SK-N-SH (cell line): Measurements from ENCODE around the gene ACBD6.

Experiments
- CHD2 ChIP-seq: fragments of 150-350 bp; IDR thresholded peaks from 2 replicates; pipeline ENCODE4 v1.6.1; 2018; ENCODE audit warnings: low read length; ENCODE audit not compliant: partially characterized antibody
- POLR2AphosphoS5 ChIP-seq: IDR thresholded peaks from 2 replicates; pipeline ENCODE4 v1.6.1; 2012; ENCODE audit warnings: low read depth, low read length
- SMC3 ChIP-seq: IDR thresholded peaks from 2 replicates; pipeline ENCODE4 v1.6.1; 2012; ENCODE audit warnings: low read depth, low read length, improper control_type of control experiment
- TF ChIP-seq, protein P1 (sequence below): fragments of 200-600 bp; sonication (generic); IDR thresholded peaks from 2 replicates; pipeline ENCODE4 v1.6.1; 2017; ENCODE audit warnings: antibody characterized with exemption, mild to moderate bottlenecking, moderate library complexity

DNA sequence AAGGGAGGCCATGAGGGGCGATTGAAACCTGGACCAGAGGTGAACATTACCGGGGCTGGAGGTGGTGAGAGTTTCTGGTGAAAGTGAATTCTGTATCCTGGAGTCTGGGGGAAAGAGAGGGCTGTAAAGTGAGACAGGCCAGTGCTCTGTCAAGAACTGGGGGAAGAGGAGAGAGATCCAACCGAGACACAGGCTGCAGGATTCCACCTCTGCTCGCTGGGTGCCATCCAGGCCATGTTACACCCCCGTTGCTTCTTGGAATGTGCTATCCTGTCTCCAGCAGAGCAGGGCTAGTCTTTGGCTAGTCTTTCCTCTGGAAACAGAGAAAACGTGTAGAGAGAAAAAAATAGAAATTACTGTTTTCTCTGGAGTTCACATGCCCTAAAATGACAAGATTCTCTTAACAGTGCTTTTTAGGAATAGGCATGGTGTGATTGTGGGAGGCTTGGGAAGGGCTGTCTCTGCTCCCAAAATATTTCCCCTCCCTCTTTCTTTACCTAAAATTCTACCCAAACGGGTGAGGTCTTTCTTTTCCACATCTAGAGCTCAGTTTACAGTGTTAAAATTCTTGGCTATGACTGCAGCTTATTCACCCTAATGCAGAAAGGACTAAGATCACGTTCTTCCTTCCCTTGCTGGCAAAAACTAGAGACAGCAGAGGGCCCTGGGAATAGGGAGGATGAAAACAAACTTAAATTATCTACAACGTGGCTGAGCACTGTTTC is 39.9 kb upstream of the ACBD6 start:
- TF ChIP-seq, protein P1, sequence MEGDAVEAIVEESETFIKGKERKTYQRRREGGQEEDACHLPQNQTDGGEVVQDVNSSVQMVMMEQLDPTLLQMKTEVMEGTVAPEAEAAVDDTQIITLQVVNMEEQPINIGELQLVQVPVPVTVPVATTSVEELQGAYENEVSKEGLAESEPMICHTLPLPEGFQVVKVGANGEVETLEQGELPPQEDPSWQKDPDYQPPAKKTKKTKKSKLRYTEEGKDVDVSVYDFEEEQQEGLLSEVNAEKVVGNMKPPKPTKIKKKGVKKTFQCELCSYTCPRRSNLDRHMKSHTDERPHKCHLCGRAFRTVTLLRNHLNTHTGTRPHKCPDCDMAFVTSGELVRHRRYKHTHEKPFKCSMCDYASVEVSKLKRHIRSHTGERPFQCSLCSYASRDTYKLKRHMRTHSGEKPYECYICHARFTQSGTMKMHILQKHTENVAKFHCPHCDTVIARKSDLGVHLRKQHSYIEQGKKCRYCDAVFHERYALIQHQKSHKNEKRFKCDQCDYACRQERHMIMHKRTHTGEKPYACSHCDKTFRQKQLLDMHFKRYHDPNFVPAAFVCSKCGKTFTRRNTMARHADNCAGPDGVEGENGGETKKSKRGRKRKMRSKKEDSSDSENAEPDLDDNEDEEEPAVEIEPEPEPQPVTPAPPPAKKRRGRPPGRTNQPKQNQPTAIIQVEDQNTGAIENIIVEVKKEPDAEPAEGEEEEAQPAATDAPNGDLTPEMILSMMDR: no peak
- TF ChIP-seq POLR2AphosphoS5 (no peak), SMC3 (no peak), CHD2 (no peak)
